Neural progenitor cell (in vitro differentiated cells): ENCODE data around the gene HOXB7. TPM values are rescaled to one million over a fixed set of nuclear protein-coding genes. Genes with fewer than 3 reads are reported as not detected.
A peak's percentile ranks its signal among the peaks of the same experiment; 100 is the strongest.

Experiments
- DNase-seq: peaks from one replicate; pipeline ENCODE4 v3.0.0-alpha.2; 2016; ENCODE audit warnings: low spot score
- H2AFZ ChIP-seq: fragments of 200-600 bp; sonication (generic); replicated peaks from 2 replicates; pipeline ENCODE4 v1.6.1; 2016; ENCODE audit warnings: antibody characterized with exemption
- H3F3A ChIP-seq: fragments of 200-600 bp; sonication (generic); 2 replicates; pipeline ENCODE4 v1.6.1; 2016; ENCODE audit warnings: antibody characterized with exemption, low read depth
- H3K27ac ChIP-seq: fragments of 200-600 bp; sonication (generic); 2 replicates; pipeline ENCODE4 v1.5.1; 2016; ENCODE audit warnings: mild to moderate bottlenecking
- H3K27me3 ChIP-seq: fragments of 200-600 bp; sonication (generic); 2 replicates; pipeline ENCODE4 v1.6.1; 2016; ENCODE audit warnings: mild to moderate bottlenecking, moderate library complexity
- H3K36me3 ChIP-seq: fragments of 200-600 bp; sonication (generic); 2 replicates; pipeline ENCODE4 v1.5.1; 2016
- H3K4me1 ChIP-seq: fragments of 200-600 bp; sonication (generic); 2 replicates; pipeline ENCODE4 v1.6.1; 2016; ENCODE audit warnings: mixed run types
- H3K4me2 ChIP-seq: fragments of 200-600 bp; sonication (generic); 2 replicates; pipeline ENCODE4 v1.6.1; 2016
- H3K4me3 ChIP-seq: fragments of 200-600 bp; sonication (generic); 2 replicates; pipeline ENCODE4 v1.5.1; 2016
- H3K79me2 ChIP-seq: fragments of 200-600 bp; sonication (generic); 2 replicates; pipeline ENCODE4 v1.6.1; 2016; ENCODE audit warnings: low read depth
- H3K9ac ChIP-seq: fragments of 200-600 bp; sonication (generic); 2 replicates; pipeline ENCODE4 v1.6.1; 2016
- H3K9me3 ChIP-seq: fragments of 200-600 bp; sonication (generic); 2 replicates; pipeline ENCODE4 v1.5.1; 2016; ENCODE audit warnings: low read depth
- H4K20me1 ChIP-seq: fragments of 200-600 bp; sonication (generic); 2 replicates; pipeline ENCODE4 v1.6.1; 2016; ENCODE audit warnings: low read depth
- H3K27ac Mint-ChIP-seq: 3 replicates; pipeline ENCODE4 v1.8.0; 2021; ENCODE audit warnings: mixed read lengths
- H3K27me3 Mint-ChIP-seq: 2 replicates; pipeline ENCODE4 v1.8.0; 2022; ENCODE audit warnings: low read depth, mild to moderate bottlenecking, inconsistent platforms, moderate library complexity, mixed read lengths; ENCODE audit not compliant: insufficient read depth
- H3K36me3 Mint-ChIP-seq: 3 replicates; pipeline ENCODE4 v1.8.0; 2021; ENCODE audit warnings: mixed read lengths
- H3K4me1 Mint-ChIP-seq: 3 replicates; pipeline ENCODE4 v1.8.0; 2021; ENCODE audit warnings: mixed read lengths
- H3K4me3 Mint-ChIP-seq: 3 replicates; pipeline ENCODE4 v1.8.0; 2021; ENCODE audit warnings: mild to moderate bottlenecking, moderate library complexity, mixed read lengths
- H3K9me3 Mint-ChIP-seq: 3 replicates; pipeline ENCODE4 v1.8.0; 2020; ENCODE audit warnings: mixed read lengths
- CTCF ChIP-seq: fragments of 200-600 bp; sonication (generic); IDR thresholded peaks from 2 replicates; pipeline ENCODE4 v1.5.1; 2017; ENCODE audit warnings: antibody characterized with exemption, mild to moderate bottlenecking
- EZH2 ChIP-seq: fragments of 200-600 bp; sonication (generic); IDR thresholded peaks from 2 replicates; pipeline ENCODE4 v1.6.1; 2017; ENCODE audit warnings: antibody characterized with exemption, mild to moderate bottlenecking, moderate library complexity
- EZH2phosphoT487 ChIP-seq: fragments of 200-600 bp; sonication (generic); IDR thresholded peaks from 2 replicates; pipeline ENCODE4 v1.6.1; 2017; ENCODE audit warnings: antibody characterized with exemption
- total RNA-seq: library from RNA; depleted of rRNA; stranded (reverse); fragments of >200 nt; gene quantifications from 2 replicates; pipeline ENCODE4 v1.2.3, GENCODE V29; 2015; ENCODE audit warnings: low replicate concordance

HOXB7 gene
- total RNA-seq, 1 donor from 2014 or later, result not detected

DNA sequence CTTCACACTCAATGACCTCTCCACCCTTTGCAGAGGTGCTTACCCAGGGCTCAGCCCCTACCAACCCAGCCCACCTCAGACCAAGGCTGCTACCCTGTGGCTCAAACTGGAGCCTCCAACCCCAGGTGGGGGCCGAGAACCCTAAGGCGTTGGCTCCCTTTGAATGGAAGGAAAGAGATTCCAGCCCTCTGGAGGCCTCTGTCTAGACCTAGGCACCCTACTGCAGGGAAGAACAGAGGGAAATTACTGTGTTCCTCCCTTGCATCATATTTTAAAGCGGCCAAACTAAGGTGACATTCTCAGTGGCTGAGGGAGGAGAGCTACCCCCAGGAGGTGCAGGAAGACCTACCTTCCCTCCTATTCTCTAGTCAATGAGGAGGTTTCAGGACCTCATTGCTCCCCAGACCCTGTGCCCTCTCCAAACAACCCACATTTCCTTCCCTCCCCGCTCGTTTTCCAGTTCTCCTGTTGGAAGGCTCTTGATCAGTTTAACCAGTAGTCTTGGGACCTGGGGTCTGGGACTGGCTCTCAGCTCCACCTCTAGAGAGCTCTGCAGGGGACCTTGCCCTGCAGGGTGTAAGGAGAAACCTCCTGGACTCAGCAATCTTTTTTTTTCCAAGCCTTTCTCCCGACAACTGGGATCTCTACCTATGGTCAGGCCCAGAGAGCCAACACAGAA lies 9.8 kb upstream of the HOXB7 start:
- Mint-ChIP-seq H3K4me1 (peaks cover 2% of the 10 kb centered on the region), H3K4me3 (no peak overlapping the region)
- H3F3A ChIP-seq, result peaks cover 3% of the 10 kb centered on the region

GRCh38 chr17:48619826-48620449 lies 9.1 kb upstream of the HOXB7 start:
- no peak overlapping the region for H3K4me3 Mint-ChIP-seq
- Histone ChIP-seq H3K4me3 (no peak overlapping the region), H4K20me1 (peaks cover 98% of the 10 kb centered on the region), H2AFZ (no peak overlapping the region), H3K79me2 (no peaks in the 10 kb centered on the region), H3K27ac (no peak overlapping the region), H3K9me3 (no peaks in the 10 kb centered on the region), H3K4me1 (no peaks in the 10 kb centered on the region), H3K4me2 (no peak overlapping the region), H3K9ac (no peak overlapping the region), H3F3A (no peaks in the 10 kb centered on the region), H3K36me3 (no peaks in the 10 kb centered on the region), H3K27me3 (peaks cover 100% of the 10 kb centered on the region)
- H3K4me1 Mint-ChIP-seq, result no peaks in the 10 kb centered on the region
- peak; percentile 57 for DNase-seq
- peaks cover 94% of the 10 kb centered on the region for H3K27me3 Mint-ChIP-seq
- peaks cover 14% of the 10 kb centered on the region for H3K9me3 Mint-ChIP-seq
- TF ChIP-seq EZH2phosphoT487, result peak; percentile 98
- TF ChIP-seq CTCF, result no peak
- peak; percentile 99 for TF ChIP-seq EZH2
- H3K27ac Mint-ChIP-seq, result no peak overlapping the region
- H3K36me3 Mint-ChIP-seq, result no peaks in the 10 kb centered on the region

More for the DNA sequence above, 9.8 kb upstream of the HOXB7 start:
- Histone ChIP-seq H3K4me1 (peaks cover 4% of the 10 kb centered on the region), H2AFZ (no peak overlapping the region), H3K79me2 (no peaks in the 10 kb centered on the region), H3K4me3 (no peak overlapping the region), H3K9ac (no peak overlapping the region), H4K20me1 (peaks cover 98% of the 10 kb centered on the region), H3K27ac (no peak overlapping the region), H3K9me3 (no peaks in the 10 kb centered on the region), H3K27me3 (peaks cover 100% of the 10 kb centered on the region), H3K4me2 (no peak overlapping the region), H3K36me3 (no peaks in the 10 kb centered on the region)
- Mint-ChIP-seq H3K9me3 (peaks cover 14% of the 10 kb centered on the region), H3K27me3 (peaks cover 90% of the 10 kb centered on the region), H3K36me3 (no peaks in the 10 kb centered on the region), H3K27ac (no peak overlapping the region)
- no peak for TF ChIP-seq EZH2phosphoT487
- TF ChIP-seq CTCF, result no peak
- no peak for TF ChIP-seq EZH2
- no peak for DNase-seq

- Histone ChIP-seq H3K9me3 (no peaks in the 10 kb centered on the region), H3K27me3 (peaks cover 100% of the 10 kb centered on the region), H2AFZ (no peak overlapping the region), H3K4me2 (no peak overlapping the region), H3K27ac (no peak overlapping the region), H3K9ac (no peak overlapping the region), H3K79me2 (no peaks in the 10 kb centered on the region), H3F3A (no peaks in the 10 kb centered on the region), H3K4me1 (no peaks in the 10 kb centered on the region), H4K20me1 (peaks cover 98% of the 10 kb centered on the region), H3K36me3 (no peaks in the 10 kb centered on the region), H3K4me3 (no peak overlapping the region)
- H3K4me1 Mint-ChIP-seq, result no peaks in the 10 kb centered on the region
- peak; percentile 93 for DNase-seq
- peak overlapping the region; percentile 41 for H3K4me3 Mint-ChIP-seq
- peaks cover 10% of the 10 kb centered on the region for H3K9me3 Mint-ChIP-seq
- H3K27me3 Mint-ChIP-seq, result peaks cover 97% of the 10 kb centered on the region
- H3K36me3 Mint-ChIP-seq, result no peaks in the 10 kb centered on the region
- TF ChIP-seq CTCF (peak; percentile 97), EZH2phosphoT487 (peak; percentile 94), EZH2 (peak; percentile 97)
- no peak overlapping the region for H3K27ac Mint-ChIP-seq
Observed at GRCh38 chr17:48618256-48618896, 7.6 kb upstream of the HOXB7 start.
